GM15510 (cell line): Measurements from ENCODE around the gene BAZ2B.

Source experiments
- POLR2A ChIP-seq: IDR thresholded peaks from 3 replicates; pipeline ENCODE4 v1.6.1; 2011; ENCODE audit warnings: borderline replicate concordance; ENCODE audit not compliant: insufficient read length; ENCODE audit errors: extremely low read depth

The BAZ2B gene

DNA sequence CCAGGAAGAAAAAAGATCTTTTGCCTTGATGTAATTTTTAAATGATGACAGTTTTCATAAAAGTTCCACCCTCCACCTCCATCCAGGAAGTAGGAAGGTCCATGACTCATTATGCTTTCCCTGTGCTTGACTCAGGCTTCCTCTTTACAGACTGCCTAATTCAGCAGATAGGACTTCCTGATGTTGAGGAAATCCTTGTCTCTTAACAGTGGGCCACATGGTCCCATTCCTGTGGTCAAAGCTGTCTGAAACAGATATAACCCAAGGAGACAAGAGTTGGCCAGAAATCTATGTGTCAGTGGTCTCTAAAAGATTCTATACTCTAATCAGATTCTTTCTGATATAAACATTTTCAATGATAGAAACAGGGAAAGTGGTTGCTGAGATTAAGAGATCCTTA, 119.1 kb downstream of the BAZ2B start:
- no peak for TF ChIP-seq POLR2A

DNA sequence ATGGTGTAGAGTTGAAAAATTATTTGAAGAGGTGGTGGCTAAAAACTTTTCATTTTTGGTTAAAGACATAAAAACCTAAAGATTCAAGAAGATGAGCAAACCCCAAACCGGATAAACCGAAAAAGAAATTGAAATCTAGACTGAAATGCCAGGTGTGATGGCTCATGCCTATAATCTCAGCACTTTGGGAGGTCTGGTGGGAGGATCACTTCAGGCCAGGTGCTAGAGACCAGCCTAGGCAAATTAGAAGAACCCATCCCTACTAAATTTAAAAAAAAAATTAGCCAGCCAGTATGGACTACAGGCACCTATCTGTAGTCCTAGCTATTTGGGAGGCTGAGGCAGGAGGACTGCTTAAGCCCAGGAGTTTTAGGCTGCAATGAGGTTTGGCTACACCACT, 126.9 kb downstream of the BAZ2B start:
- TF ChIP-seq POLR2A: no peak

DNA sequence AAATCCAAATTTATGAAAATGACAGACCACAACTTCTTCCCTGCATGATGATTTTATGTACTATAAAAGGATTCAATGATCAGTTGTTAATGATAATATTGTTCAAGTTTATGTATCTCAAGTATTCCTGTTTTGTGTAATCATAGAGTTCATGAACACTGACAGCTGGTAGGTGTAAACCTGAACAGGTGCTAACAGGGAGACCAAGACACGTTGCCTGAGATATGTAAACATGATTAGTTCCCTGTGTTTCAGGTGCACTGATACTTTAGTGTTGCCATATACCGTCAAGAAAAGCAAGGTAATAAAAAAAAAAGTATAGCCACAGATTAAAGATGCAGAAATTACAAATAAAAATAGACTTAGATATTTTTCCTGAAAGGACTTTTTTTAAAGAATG, 131.8 kb downstream of the BAZ2B start:
- TF ChIP-seq POLR2A: no peak

DNA sequence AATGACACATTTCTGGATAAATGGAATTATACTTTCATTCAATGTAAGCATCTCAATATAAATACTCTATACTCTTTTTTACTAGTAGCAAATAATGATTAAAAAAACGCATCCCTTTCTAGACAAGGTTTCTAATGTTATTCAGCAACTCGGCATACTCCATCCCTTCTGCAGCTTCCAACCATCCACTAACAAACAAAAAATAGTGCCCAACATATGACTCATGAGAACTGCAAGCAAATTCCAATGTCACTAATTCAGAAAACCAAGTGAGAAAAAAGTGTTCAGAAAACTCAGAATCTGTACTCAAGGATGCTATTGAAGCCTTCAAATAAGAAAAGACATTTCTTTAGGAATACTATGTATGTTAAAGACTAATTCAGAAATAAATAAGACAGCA, 140.0 kb downstream of the BAZ2B start:
- TF ChIP-seq POLR2A: no peak

DNA sequence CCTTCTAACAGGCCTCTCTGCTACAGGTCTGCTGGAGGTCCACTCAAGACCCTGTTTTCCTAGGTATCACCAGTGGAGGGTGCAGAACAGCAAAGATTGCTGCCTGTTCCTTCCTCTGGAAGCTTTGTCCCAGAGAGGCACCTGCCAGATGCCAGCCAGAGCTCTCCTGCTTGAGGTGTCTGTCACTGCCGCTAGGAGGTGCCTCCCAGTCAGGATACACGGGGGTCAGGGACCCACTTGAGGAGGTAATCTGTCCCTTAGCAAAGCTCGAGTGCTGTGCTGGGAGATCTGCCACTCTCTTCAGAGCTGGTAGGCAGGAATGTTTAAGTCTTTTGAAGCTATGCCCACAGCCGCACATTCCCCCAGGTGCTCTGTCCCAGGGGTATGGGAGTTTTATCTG, 140.6 kb downstream of the BAZ2B start:
- no peak for TF ChIP-seq POLR2A

DNA sequence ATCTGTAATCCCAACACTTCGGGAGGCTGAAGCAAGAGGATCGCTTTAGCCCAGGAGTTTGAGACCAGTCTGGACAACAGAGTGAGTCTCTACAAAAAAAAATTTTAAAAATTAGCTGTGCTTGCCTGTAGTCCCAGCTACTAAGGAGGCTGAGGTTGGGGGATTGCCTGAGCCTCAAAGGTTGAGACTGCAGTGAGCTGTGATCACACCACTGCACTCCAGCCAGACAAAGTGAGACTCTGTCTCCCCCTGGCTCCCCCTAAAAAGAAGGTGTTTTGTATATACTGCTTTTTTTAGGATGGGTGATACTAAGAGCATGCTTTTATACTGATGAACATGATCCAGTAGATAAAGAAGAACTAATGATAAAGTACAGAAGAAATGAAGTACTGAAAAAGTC, 145.0 kb downstream of the BAZ2B start:
- no peak for TF ChIP-seq POLR2A

DNA sequence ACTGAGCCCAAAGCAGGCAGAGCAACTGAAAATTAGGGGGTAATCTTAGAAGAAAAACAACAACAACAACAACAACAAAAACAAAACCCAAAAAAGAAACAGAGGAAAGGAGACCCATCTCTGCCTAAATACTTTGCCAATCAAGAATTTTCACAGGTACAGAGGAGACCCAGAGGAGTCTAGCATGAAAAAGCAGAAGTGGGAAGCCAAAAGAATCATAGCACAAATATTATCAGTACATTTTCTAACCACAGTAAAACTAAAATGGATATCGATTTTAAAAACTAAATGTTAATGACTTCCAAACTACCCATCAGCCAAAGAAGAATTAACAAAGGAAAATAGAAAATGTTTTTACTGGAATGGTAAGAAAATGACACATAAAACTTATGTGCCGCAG, 148.1 kb downstream of the BAZ2B start:
- no peak for TF ChIP-seq POLR2A

- TF ChIP-seq POLR2A: no peak
Measured at GRCh38 chr2:159462961-159463360, 153.4 kb downstream of the BAZ2B start.

GRCh38 chr2:159462201-159462785, 154.1 kb downstream of the BAZ2B start:
- TF ChIP-seq POLR2A: no peak

DNA sequence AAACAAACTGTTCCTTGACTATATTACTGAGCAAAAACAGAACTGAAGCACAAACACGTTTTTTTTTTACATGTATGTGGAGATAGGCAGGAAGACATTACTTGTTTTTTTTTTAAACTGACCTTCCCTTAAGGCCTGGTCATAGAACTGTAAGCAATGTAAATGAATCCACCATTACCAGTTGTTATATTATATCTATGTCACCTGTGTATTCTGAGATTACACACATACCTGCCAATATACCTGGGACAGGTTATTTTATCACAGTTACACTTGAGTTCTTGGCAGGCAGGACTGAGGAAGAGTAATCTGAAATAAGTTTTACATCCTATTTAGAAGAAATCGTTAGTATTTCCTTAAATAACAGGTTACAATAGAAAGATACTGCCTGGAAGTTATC, 155.3 kb downstream of the BAZ2B start:
- no peak for TF ChIP-seq POLR2A

GRCh38 chr2:159460227-159460626, 156.1 kb downstream of the BAZ2B start:
- TF ChIP-seq POLR2A: no peak

DNA sequence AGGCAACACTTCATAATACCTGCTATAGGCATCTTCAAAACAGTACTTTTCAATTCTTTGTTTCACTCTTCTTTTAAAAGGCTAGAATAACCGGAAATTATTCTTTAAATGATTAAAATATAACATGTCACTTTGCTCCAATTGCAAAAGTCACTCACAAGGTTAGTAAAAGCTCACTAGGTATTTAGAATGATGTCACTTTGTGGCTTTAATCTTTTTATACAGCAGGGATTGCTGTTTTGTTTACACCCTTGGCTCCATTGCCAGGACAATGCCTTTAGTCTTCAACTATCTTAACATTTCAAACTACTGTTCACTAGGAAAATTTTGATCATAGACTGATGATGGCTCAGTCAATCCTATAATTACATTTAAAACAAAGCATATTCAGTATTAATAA, 157.1 kb downstream of the BAZ2B start:
- TF ChIP-seq POLR2A: no peak

- no peak for TF ChIP-seq POLR2A
Measured at GRCh38 chr2:159457589-159457988, 158.8 kb downstream of the BAZ2B start.

GRCh38 chr2:159456500-159457426, 159.6 kb downstream of the BAZ2B start:
- no peak for TF ChIP-seq POLR2A

DNA sequence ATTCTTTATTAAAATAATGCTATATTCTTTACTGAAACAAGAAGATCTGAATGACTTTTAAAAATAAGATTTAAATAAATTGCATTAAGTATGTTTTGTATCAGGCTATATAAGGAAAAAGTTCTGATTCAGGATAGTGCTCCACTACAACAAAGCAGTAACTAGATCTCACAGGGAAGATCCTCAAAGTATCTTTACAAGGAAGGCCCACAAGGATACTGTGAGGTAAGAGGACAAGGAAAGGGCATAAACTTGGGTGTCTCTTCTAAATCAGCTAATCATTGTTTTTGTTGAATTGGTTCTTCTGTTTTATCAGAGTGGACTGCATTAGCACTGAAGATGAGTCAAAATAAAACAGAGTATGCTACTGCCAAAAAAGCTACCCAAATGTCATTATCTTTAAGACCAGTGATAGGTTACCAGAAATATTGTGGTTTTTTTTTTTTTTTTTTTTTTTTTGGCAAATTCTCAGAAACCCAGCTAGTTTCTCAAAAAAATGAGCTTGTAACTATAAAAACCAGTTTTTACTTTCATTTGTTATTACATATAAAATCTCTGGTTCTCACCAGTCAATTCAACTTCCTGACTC, 160.9 kb downstream of the BAZ2B start:
- no peak for TF ChIP-seq POLR2A

DNA sequence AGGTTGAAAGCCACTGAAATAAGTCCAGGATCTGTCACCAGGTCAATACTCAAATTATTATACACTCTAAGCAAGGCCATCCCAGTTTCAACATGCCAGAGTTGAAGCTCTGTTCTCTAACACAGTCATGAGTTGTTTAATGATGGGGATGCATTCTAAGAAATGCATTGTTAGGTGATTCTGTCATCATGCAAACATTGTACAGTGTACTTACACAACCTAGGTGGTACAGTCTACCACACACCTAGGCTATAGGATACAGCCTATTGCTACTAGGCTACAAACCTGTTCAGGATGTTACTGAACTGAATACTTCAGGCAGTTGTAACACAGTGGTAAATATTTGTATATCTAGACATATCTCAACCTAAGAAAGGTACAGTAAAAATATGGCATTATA, 162.2 kb downstream of the BAZ2B start:
- no peak for TF ChIP-seq POLR2A
